H9 (cell line): Measurements from ENCODE around the gene RNF20. TPM values are rescaled to one million over a fixed set of nuclear protein-coding genes. Genes with fewer than 3 reads are reported as not detected.

Experiments used
- DNase-seq: peaks from one replicate; pipeline ENCODE4 v3.0.0-alpha.2; 2017
- H2AFZ ChIP-seq: one replicate; pipeline ENCODE4 v1.6.1; 2013; ENCODE audit warnings: mild to moderate bottlenecking, low read length, control low read depth, moderate library complexity
- H2AK5ac ChIP-seq: 2 replicates; pipeline ENCODE4 v1.6.1; 2013; ENCODE audit warnings: low read length, control low read depth, mixed read lengths; ENCODE audit not compliant: insufficient read length
- H2BK120ac ChIP-seq: one replicate; pipeline ENCODE4 v1.6.1; 2013; ENCODE audit warnings: low read depth, mild to moderate bottlenecking, low read length, control low read depth, inconsistent platforms; ENCODE audit not compliant: poor library complexity, severe bottlenecking
- H2BK12ac ChIP-seq: 2 replicates; pipeline ENCODE4 v1.6.1; 2013; ENCODE audit warnings: low read length, control low read depth, mixed read lengths, low read depth; ENCODE audit not compliant: insufficient read length
- H2BK15ac ChIP-seq: 2 replicates; pipeline ENCODE4 v1.6.1; 2013; ENCODE audit warnings: low read depth, low read length, control low read depth
- H2BK20ac ChIP-seq: one replicate; pipeline ENCODE4 v1.6.1; 2013; ENCODE audit warnings: low read depth, mild to moderate bottlenecking, low read length, control low read depth, inconsistent platforms; ENCODE audit not compliant: poor library complexity, severe bottlenecking
- H2BK5ac ChIP-seq: 2 replicates; pipeline ENCODE4 v1.6.1; 2013; ENCODE audit warnings: low read length, control low read depth, mixed read lengths; ENCODE audit not compliant: insufficient read length
- H3K14ac ChIP-seq: 2 replicates; pipeline ENCODE4 v1.6.1; 2013; ENCODE audit warnings: low read length, control low read depth; ENCODE audit not compliant: insufficient read depth
- H3K18ac ChIP-seq: 2 replicates; pipeline ENCODE4 v1.6.1; 2013; ENCODE audit warnings: low read depth, mild to moderate bottlenecking, mixed read lengths, low read length, control low read depth; ENCODE audit not compliant: insufficient read length
- H3K23ac ChIP-seq: 2 replicates; pipeline ENCODE4 v1.6.1; 2013; ENCODE audit warnings: low read length, control low read depth, mixed read lengths, low read depth; ENCODE audit not compliant: insufficient read length
- H3K23me2 ChIP-seq: 2 replicates; pipeline ENCODE4 v1.6.1; 2013; ENCODE audit warnings: low read depth, mild to moderate bottlenecking, mixed read lengths, low read length, control low read depth; ENCODE audit not compliant: insufficient read length, poor library complexity, severe bottlenecking
- H3K27ac ChIP-seq: 2 replicates; pipeline ENCODE4 v1.5.1; 2013; ENCODE audit warnings: low read length, control low read depth, mixed read lengths, low read depth; ENCODE audit not compliant: insufficient read length
- H3K27me3 ChIP-seq: 2 replicates; pipeline ENCODE4 v1.6.1; 2013; ENCODE audit warnings: low read length, control low read depth, inconsistent platforms; ENCODE audit not compliant: insufficient read depth
- H3K4ac ChIP-seq: 2 replicates; pipeline ENCODE4 v1.6.1; 2013; ENCODE audit warnings: low read depth, mild to moderate bottlenecking, control low read depth, inconsistent platforms, low read length, moderate library complexity
- H3K4me1 ChIP-seq: 2 replicates; pipeline ENCODE4 v1.6.1; 2013; ENCODE audit warnings: low read length, control low read depth, inconsistent platforms; ENCODE audit not compliant: insufficient read depth
- H3K4me2 ChIP-seq: 2 replicates; pipeline ENCODE4 v1.6.1; 2013; ENCODE audit warnings: low read length, control low read depth, mixed read lengths; ENCODE audit not compliant: insufficient read length, insufficient read depth
- H3K56ac ChIP-seq: 2 replicates; pipeline ENCODE4 v1.6.1; 2013; ENCODE audit warnings: low read depth, mild to moderate bottlenecking, mixed read lengths, low read length, control low read depth; ENCODE audit not compliant: insufficient read length
- H3K79me1 ChIP-seq: 2 replicates; pipeline ENCODE4 v1.6.1; 2013; ENCODE audit warnings: low read depth, mild to moderate bottlenecking, moderate library complexity, low read length, control low read depth, inconsistent platforms; ENCODE audit not compliant: insufficient read depth, poor library complexity, severe bottlenecking
- H3K79me2 ChIP-seq: 2 replicates; pipeline ENCODE4 v1.6.1; 2013; ENCODE audit warnings: low read length, control low read depth, inconsistent platforms; ENCODE audit not compliant: insufficient read depth
- H3K9ac ChIP-seq: 2 replicates; pipeline ENCODE4 v1.6.1; 2013; ENCODE audit warnings: low read length, control low read depth, mixed read lengths; ENCODE audit not compliant: insufficient read length; ENCODE audit errors: extremely low read depth
- H3K9me3 ChIP-seq: one replicate; pipeline ENCODE4 v1.6.1; 2013; ENCODE audit warnings: low read depth, low read length, inconsistent platforms; ENCODE audit not compliant: control insufficient read depth
- H3T11ph ChIP-seq: one replicate; pipeline ENCODE4 v1.6.1; 2013; ENCODE audit warnings: mild to moderate bottlenecking, low read length, control low read depth, inconsistent platforms
- H4K20me1 ChIP-seq: one replicate; pipeline ENCODE4 v1.6.1; 2013; ENCODE audit not compliant: control insufficient read depth, insufficient read length, insufficient read depth
- H4K5ac ChIP-seq: 2 replicates; pipeline ENCODE4 v1.6.1; 2013; ENCODE audit warnings: low read depth, mild to moderate bottlenecking, mixed read lengths, low read length, control low read depth; ENCODE audit not compliant: insufficient read length
- H4K8ac ChIP-seq: replicated peaks from 2 replicates; pipeline ENCODE4 v1.6.1; 2013; ENCODE audit warnings: low read length, control low read depth, mixed read lengths, low read depth; ENCODE audit not compliant: insufficient read length
- H4K91ac ChIP-seq: 2 replicates; pipeline ENCODE4 v1.6.1; 2013; ENCODE audit warnings: low read depth, mild to moderate bottlenecking, moderate library complexity, mixed read lengths, low read length, control low read depth; ENCODE audit not compliant: insufficient read length
- H3K27ac Mint-ChIP-seq, 3 experiments: 2 replicates in 2 of 3; 3 replicates in 1 of 3; pipeline ENCODE4 v1.8.0; 2020 to 2021; ENCODE audit warnings: mixed read lengths in 3 of 3, mild to moderate bottlenecking in 1 of 3, moderate library complexity in 1 of 3
- H3K27me3 Mint-ChIP-seq: 2 replicates; pipeline ENCODE4 v1.8.0; 2021; ENCODE audit warnings: low read depth, mild to moderate bottlenecking, moderate library complexity, mixed read lengths
- H3K36me3 Mint-ChIP-seq, 3 experiments: 2 replicates in 2 of 3; 3 replicates in 1 of 3; pipeline ENCODE4 v1.8.0; 2020 to 2021; ENCODE audit warnings: low read depth in 3 of 3, mixed read lengths in 3 of 3; ENCODE audit not compliant: insufficient read depth in 1 of 3
- H3K4me1 Mint-ChIP-seq, 2 experiments: 2 replicates each; pipeline ENCODE4 v1.8.0; 2020; ENCODE audit warnings: mixed read lengths in 2 of 2
- H3K4me3 Mint-ChIP-seq, 2 experiments: 2 replicates in 1 of 2; 3 replicates in 1 of 2; pipeline ENCODE4 v1.8.0; 2020 to 2021; ENCODE audit warnings: mild to moderate bottlenecking in 2 of 2, mixed read lengths in 2 of 2, moderate library complexity in 1 of 2
- H3K9me3 Mint-ChIP-seq, 2 experiments: 2 replicates in 1 of 2; 3 replicates in 1 of 2; pipeline ENCODE4 v1.8.0; 2020; ENCODE audit warnings: mild to moderate bottlenecking in 2 of 2, mixed read lengths in 2 of 2, moderate library complexity in 1 of 2
- CTCF ChIP-seq: fragments of 200-600 bp; sonication (generic); conservative IDR thresholded peaks from 3 replicates; pipeline ENCODE4 v1.8.0; 2021; ENCODE audit warnings: antibody characterized with exemption, mild to moderate bottlenecking
- WGBS: extraction: QIAGEN DNeasy Blood & Tissue Kit; methylation state at CpG from one replicate; pipeline ENCODE4 v1.1.7; 2013; ENCODE audit warnings: missing lambda C conversion rate, low lambda C conversion rate, mixed read lengths; ENCODE audit not compliant: insufficient read length; ENCODE audit errors: extremely low coverage; 5-methylcytosine and 5-hydroxymethylcytosine counted together
- total RNA-seq: library from RNA; stranded (reverse); gene quantifications from 2 replicates; pipeline ENCODE4 v1.2.1, GENCODE V29; 2021

RNF20 gene
- total RNA-seq, 1 experiment from 2014 or later = 48.5 TPM

DNA sequence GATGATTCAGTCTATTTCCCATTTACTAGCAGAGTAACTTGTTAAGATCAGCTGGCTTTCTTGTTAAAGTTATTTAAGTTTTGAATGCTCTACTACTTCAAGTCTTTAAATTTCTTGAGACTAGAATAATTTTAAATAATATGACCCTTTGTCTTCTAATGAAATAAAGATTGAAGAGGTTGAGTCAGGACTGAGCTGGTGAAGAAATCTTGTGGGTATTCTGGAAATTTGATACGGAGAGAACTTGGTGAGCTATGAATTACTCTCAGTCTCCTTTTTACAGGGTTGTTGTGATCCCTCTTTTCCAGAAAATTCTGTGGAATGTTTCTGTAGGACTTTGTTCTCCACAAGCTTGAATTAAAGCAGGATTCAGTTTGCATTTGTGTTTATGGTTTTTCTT is 29.3 kb downstream of the RNF20 start:
- Mint-ChIP-seq H3K27ac (no peak overlapping the region), H3K4me3 (no peak overlapping the region), H3K27me3 (no peaks in the 10 kb centered on the region), H3K4me1 (no peaks in the 10 kb centered on the region), H3K36me3 (peaks cover 60 to 85% (median 78%) of the 10 kb centered on the region in 3 experiments), H3K9me3 (peaks cover 0 to 8% of the 10 kb centered on the region in 2 experiments; a peak in 1 of 5 replicates)
- Histone ChIP-seq H4K8ac (no peak overlapping the region), H3K79me1 (no peaks in the 10 kb centered on the region), H3K4ac (no peak overlapping the region), H2BK5ac (no peak overlapping the region), H3K23ac (no peak overlapping the region), H3K4me2 (no peak overlapping the region), H2BK12ac (no peak overlapping the region), H4K91ac (no peak overlapping the region), H3K27me3 (no peaks in the 10 kb centered on the region), H2AK5ac (no peak overlapping the region), H3K56ac (no peak overlapping the region), H3K79me2 (no peaks in the 10 kb centered on the region), H4K5ac (no peak overlapping the region), H2AFZ (no peak overlapping the region), H3K27ac (no peak overlapping the region), H2BK120ac (no peak overlapping the region), H3K9me3 (no peaks in the 10 kb centered on the region), H3K9ac (no peak overlapping the region), H3K23me2 (no peaks in the 10 kb centered on the region), H3K18ac (no peak overlapping the region), H3T11ph (no peak overlapping the region), H2BK15ac (no peak overlapping the region), H2BK20ac (no peak overlapping the region), H4K20me1 (no peaks in the 10 kb centered on the region), H3K14ac (no peak overlapping the region), H3K4me1 (no peaks in the 10 kb centered on the region)
- no peak for TF ChIP-seq CTCF
- DNase-seq = no peak
- WGBS = no CpG with 5 or more reads among the region's 1 CpG
